ENCODE data around the gene UBR4.
"Not testable (repeated sequence)": the region's sequence is repeated elsewhere in the genome, so short reads cannot be mapped to it uniquely, and the experiment has no call there.

Gene UBR4

GRCh38 chr1:19191811-19192210 is 18.3 kb downstream of the UBR4 start:
- DNase-seq (ENCODE audit: low read depth, low spot score) = no peak

- no peak for DNase-seq (ENCODE audit: low read depth, low spot score)
Measured at GRCh38 chr1:19190468-19190867, 19.6 kb downstream of the UBR4 start.

- no peak for DNase-seq (ENCODE audit: low read depth, low spot score)
Measured at GRCh38 chr1:19189270-19189669, 20.8 kb downstream of the UBR4 start.

GRCh38 chr1:19187852-19188251 is 22.2 kb downstream of the UBR4 start:
- DNase-seq (ENCODE audit: low read depth, low spot score) = no peak

- DNase-seq (ENCODE audit: low read depth, low spot score) = no peak
Measured at GRCh38 chr1:19186001-19186400, 24.1 kb downstream of the UBR4 start.

- no peak for DNase-seq (ENCODE audit: low read depth, low spot score)
Measured at GRCh38 chr1:19182223-19182622, 27.8 kb downstream of the UBR4 start.

GRCh38 chr1:19180265-19180657 is 29.8 kb downstream of the UBR4 start:
- DNase-seq (ENCODE audit: low read depth, low spot score) = not testable (repeated sequence)

GRCh38 chr1:19179597-19180264 is 30.3 kb downstream of the UBR4 start:
- peak; percentile 35 for DNase-seq (ENCODE audit: low read depth, low spot score)

- DNase-seq (ENCODE audit: low read depth, low spot score) = no peak
Measured at GRCh38 chr1:19178734-19179398, 31.2 kb downstream of the UBR4 start.

- DNase-seq (ENCODE audit: low read depth, low spot score) = no peak
Measured at GRCh38 chr1:19177811-19178210, 32.3 kb downstream of the UBR4 start.

GRCh38 chr1:19169642-19170041 is 40.4 kb downstream of the UBR4 start:
- DNase-seq (ENCODE audit: low read depth, low spot score) = peak; percentile 8

GRCh38 chr1:19167140-19167539 is 42.9 kb downstream of the UBR4 start:
- no peak for DNase-seq (ENCODE audit: low read depth, low spot score)

GRCh38 chr1:19166066-19166465 is 44.0 kb downstream of the UBR4 start:
- DNase-seq (ENCODE audit: low read depth, low spot score) = no peak

- DNase-seq (ENCODE audit: low read depth, low spot score) = peak; percentile 16
Measured at GRCh38 chr1:19165501-19165900, 44.6 kb downstream of the UBR4 start.

- DNase-seq (ENCODE audit: low read depth, low spot score) = no peak
Measured at GRCh38 chr1:19164274-19165015, 45.6 kb downstream of the UBR4 start.

GRCh38 chr1:19163261-19163660 is 46.8 kb downstream of the UBR4 start:
- peak; percentile 84 for DNase-seq (ENCODE audit: low read depth, low spot score)

GRCh38 chr1:19160831-19161230 is 49.2 kb downstream of the UBR4 start:
- no peak for DNase-seq (ENCODE audit: low read depth, low spot score)

- DNase-seq (ENCODE audit: low read depth, low spot score) = no peak
Measured at GRCh38 chr1:19157653-19158052, 52.4 kb downstream of the UBR4 start.

- peak; percentile 8 for DNase-seq (ENCODE audit: low read depth, low spot score)
Measured at GRCh38 chr1:19156676-19157075, 53.4 kb downstream of the UBR4 start.

- DNase-seq (ENCODE audit: low read depth, low spot score) = no peak
Measured at GRCh38 chr1:19154876-19155275, 55.2 kb downstream of the UBR4 start.

GRCh38 chr1:19153169-19153568 is 56.9 kb downstream of the UBR4 start:
- DNase-seq (ENCODE audit: low read depth, low spot score) = no peak

GRCh38 chr1:19151537-19151936 is 58.5 kb downstream of the UBR4 start:
- DNase-seq (ENCODE audit: low read depth, low spot score) = no peak

GRCh38 chr1:19149736-19150135 is 60.3 kb downstream of the UBR4 start:
- DNase-seq (ENCODE audit: low read depth, low spot score) = no peak

Data from astrocyte of the hippocampus (primary cell).